H9 (cell line): ENCODE data around the gene CHN1. TPM values are rescaled to one million over a fixed set of nuclear protein-coding genes. Genes with fewer than 3 reads are reported as not detected.

Experiments used
- DNase-seq: peaks from one replicate; pipeline ENCODE4 v3.0.0-alpha.2; 2017
- H2AFZ ChIP-seq: one replicate; pipeline ENCODE4 v1.6.1; 2013; ENCODE audit warnings: mild to moderate bottlenecking, low read length, control low read depth, moderate library complexity
- H2AK5ac ChIP-seq: 2 replicates; pipeline ENCODE4 v1.6.1; 2013; ENCODE audit warnings: low read length, control low read depth, mixed read lengths; ENCODE audit not compliant: insufficient read length
- H2BK120ac ChIP-seq: one replicate; pipeline ENCODE4 v1.6.1; 2013; ENCODE audit warnings: low read depth, mild to moderate bottlenecking, low read length, control low read depth, inconsistent platforms; ENCODE audit not compliant: poor library complexity, severe bottlenecking
- H2BK12ac ChIP-seq: 2 replicates; pipeline ENCODE4 v1.6.1; 2013; ENCODE audit warnings: low read length, control low read depth, mixed read lengths, low read depth; ENCODE audit not compliant: insufficient read length
- H2BK15ac ChIP-seq: 2 replicates; pipeline ENCODE4 v1.6.1; 2013; ENCODE audit warnings: low read depth, low read length, control low read depth
- H2BK20ac ChIP-seq: one replicate; pipeline ENCODE4 v1.6.1; 2013; ENCODE audit warnings: low read depth, mild to moderate bottlenecking, low read length, control low read depth, inconsistent platforms; ENCODE audit not compliant: poor library complexity, severe bottlenecking
- H2BK5ac ChIP-seq: 2 replicates; pipeline ENCODE4 v1.6.1; 2013; ENCODE audit warnings: low read length, control low read depth, mixed read lengths; ENCODE audit not compliant: insufficient read length
- H3K14ac ChIP-seq: 2 replicates; pipeline ENCODE4 v1.6.1; 2013; ENCODE audit warnings: low read length, control low read depth; ENCODE audit not compliant: insufficient read depth
- H3K18ac ChIP-seq: 2 replicates; pipeline ENCODE4 v1.6.1; 2013; ENCODE audit warnings: low read depth, mild to moderate bottlenecking, mixed read lengths, low read length, control low read depth; ENCODE audit not compliant: insufficient read length
- H3K23ac ChIP-seq: 2 replicates; pipeline ENCODE4 v1.6.1; 2013; ENCODE audit warnings: low read length, control low read depth, mixed read lengths, low read depth; ENCODE audit not compliant: insufficient read length
- H3K23me2 ChIP-seq: 2 replicates; pipeline ENCODE4 v1.6.1; 2013; ENCODE audit warnings: low read depth, mild to moderate bottlenecking, mixed read lengths, low read length, control low read depth; ENCODE audit not compliant: insufficient read length, poor library complexity, severe bottlenecking
- H3K27ac ChIP-seq: 2 replicates; pipeline ENCODE4 v1.5.1; 2013; ENCODE audit warnings: low read length, control low read depth, mixed read lengths, low read depth; ENCODE audit not compliant: insufficient read length
- H3K27me3 ChIP-seq: 2 replicates; pipeline ENCODE4 v1.6.1; 2013; ENCODE audit warnings: low read length, control low read depth, inconsistent platforms; ENCODE audit not compliant: insufficient read depth
- H3K4ac ChIP-seq: 2 replicates; pipeline ENCODE4 v1.6.1; 2013; ENCODE audit warnings: low read depth, mild to moderate bottlenecking, control low read depth, inconsistent platforms, low read length, moderate library complexity
- H3K4me1 ChIP-seq: 2 replicates; pipeline ENCODE4 v1.6.1; 2013; ENCODE audit warnings: low read length, control low read depth, inconsistent platforms; ENCODE audit not compliant: insufficient read depth
- H3K4me2 ChIP-seq: 2 replicates; pipeline ENCODE4 v1.6.1; 2013; ENCODE audit warnings: low read length, control low read depth, mixed read lengths; ENCODE audit not compliant: insufficient read length, insufficient read depth
- H3K56ac ChIP-seq: 2 replicates; pipeline ENCODE4 v1.6.1; 2013; ENCODE audit warnings: low read depth, mild to moderate bottlenecking, mixed read lengths, low read length, control low read depth; ENCODE audit not compliant: insufficient read length
- H3K79me1 ChIP-seq: 2 replicates; pipeline ENCODE4 v1.6.1; 2013; ENCODE audit warnings: low read depth, mild to moderate bottlenecking, moderate library complexity, low read length, control low read depth, inconsistent platforms; ENCODE audit not compliant: insufficient read depth, poor library complexity, severe bottlenecking
- H3K79me2 ChIP-seq: 2 replicates; pipeline ENCODE4 v1.6.1; 2013; ENCODE audit warnings: low read length, control low read depth, inconsistent platforms; ENCODE audit not compliant: insufficient read depth
- H3K9ac ChIP-seq: 2 replicates; pipeline ENCODE4 v1.6.1; 2013; ENCODE audit warnings: low read length, control low read depth, mixed read lengths; ENCODE audit not compliant: insufficient read length; ENCODE audit errors: extremely low read depth
- H3K9me3 ChIP-seq: one replicate; pipeline ENCODE4 v1.6.1; 2013; ENCODE audit warnings: low read depth, low read length, inconsistent platforms; ENCODE audit not compliant: control insufficient read depth
- H3T11ph ChIP-seq: one replicate; pipeline ENCODE4 v1.6.1; 2013; ENCODE audit warnings: mild to moderate bottlenecking, low read length, control low read depth, inconsistent platforms
- H4K20me1 ChIP-seq: one replicate; pipeline ENCODE4 v1.6.1; 2013; ENCODE audit not compliant: control insufficient read depth, insufficient read length, insufficient read depth
- H4K5ac ChIP-seq: 2 replicates; pipeline ENCODE4 v1.6.1; 2013; ENCODE audit warnings: low read depth, mild to moderate bottlenecking, mixed read lengths, low read length, control low read depth; ENCODE audit not compliant: insufficient read length
- H4K8ac ChIP-seq: replicated peaks from 2 replicates; pipeline ENCODE4 v1.6.1; 2013; ENCODE audit warnings: low read length, control low read depth, mixed read lengths, low read depth; ENCODE audit not compliant: insufficient read length
- H4K91ac ChIP-seq: 2 replicates; pipeline ENCODE4 v1.6.1; 2013; ENCODE audit warnings: low read depth, mild to moderate bottlenecking, moderate library complexity, mixed read lengths, low read length, control low read depth; ENCODE audit not compliant: insufficient read length
- H3K27ac Mint-ChIP-seq, 3 experiments: 2 replicates in 2 of 3; 3 replicates in 1 of 3; pipeline ENCODE4 v1.8.0; 2020 to 2021; ENCODE audit warnings: mixed read lengths in 3 of 3, mild to moderate bottlenecking in 1 of 3, moderate library complexity in 1 of 3
- H3K27me3 Mint-ChIP-seq: 2 replicates; pipeline ENCODE4 v1.8.0; 2021; ENCODE audit warnings: low read depth, mild to moderate bottlenecking, moderate library complexity, mixed read lengths
- H3K36me3 Mint-ChIP-seq, 3 experiments: 2 replicates in 2 of 3; 3 replicates in 1 of 3; pipeline ENCODE4 v1.8.0; 2020 to 2021; ENCODE audit warnings: low read depth in 3 of 3, mixed read lengths in 3 of 3; ENCODE audit not compliant: insufficient read depth in 1 of 3
- H3K4me1 Mint-ChIP-seq, 2 experiments: 2 replicates each; pipeline ENCODE4 v1.8.0; 2020; ENCODE audit warnings: mixed read lengths in 2 of 2
- H3K4me3 Mint-ChIP-seq, 2 experiments: 2 replicates in 1 of 2; 3 replicates in 1 of 2; pipeline ENCODE4 v1.8.0; 2020 to 2021; ENCODE audit warnings: mild to moderate bottlenecking in 2 of 2, mixed read lengths in 2 of 2, moderate library complexity in 1 of 2
- H3K9me3 Mint-ChIP-seq, 2 experiments: 2 replicates in 1 of 2; 3 replicates in 1 of 2; pipeline ENCODE4 v1.8.0; 2020; ENCODE audit warnings: mild to moderate bottlenecking in 2 of 2, mixed read lengths in 2 of 2, moderate library complexity in 1 of 2
- CTCF ChIP-seq: fragments of 200-600 bp; sonication (generic); conservative IDR thresholded peaks from 3 replicates; pipeline ENCODE4 v1.8.0; 2021; ENCODE audit warnings: antibody characterized with exemption, mild to moderate bottlenecking
- WGBS: extraction: QIAGEN DNeasy Blood & Tissue Kit; methylation state at CpG from one replicate; pipeline ENCODE4 v1.1.7; 2013; ENCODE audit warnings: missing lambda C conversion rate, low lambda C conversion rate, mixed read lengths; ENCODE audit not compliant: insufficient read length; ENCODE audit errors: extremely low coverage; 5-methylcytosine and 5-hydroxymethylcytosine counted together
- total RNA-seq: library from RNA; stranded (reverse); gene quantifications from 2 replicates; pipeline ENCODE4 v1.2.1, GENCODE V29; 2021

CHN1 gene
- total RNA-seq, 1 experiment from 2014 or later, result 33.9 TPM

GRCh38 chr2:174888646-174889271 is 116.4 kb downstream of the CHN1 start:
- no peak overlapping the region for H2BK12ac ChIP-seq
- no peak overlapping the region for H3K4me2 ChIP-seq
- H3K9ac ChIP-seq, result no peak overlapping the region
- H3K27ac ChIP-seq, result no peak overlapping the region
- no peak overlapping the region for H2BK5ac ChIP-seq
- no peak overlapping the region for H3K14ac ChIP-seq
- no peak overlapping the region for H3K56ac ChIP-seq
- Mint-ChIP-seq H3K4me3 (no peak overlapping the region), H3K27ac (peak overlapping the region; percentile 15 to 73 (median 44); a peak in 6 of 7 replicates), H3K4me1 (peaks cover 21 to 35% of the 10 kb centered on the region in 2 experiments), H3K9me3 (no peaks in the 10 kb centered on the region; a peak in 1 of 5 replicates), H3K27me3 (no peaks in the 10 kb centered on the region), H3K36me3 (peaks cover 9 to 20% (median 11%) of the 10 kb centered on the region in 3 experiments; a peak in 5 of 7 replicates)
- H3K27me3 ChIP-seq, result no peaks in the 10 kb centered on the region
- no peak overlapping the region for H3T11ph ChIP-seq
- no peaks in the 10 kb centered on the region for H3K79me2 ChIP-seq
- H3K79me1 ChIP-seq, result no peaks in the 10 kb centered on the region
- H3K4me1 ChIP-seq, result no peaks in the 10 kb centered on the region; the same call in 1 of the 2 replicates
- H2AFZ ChIP-seq, result no peak overlapping the region
- no peak for DNase-seq
- H4K20me1 ChIP-seq, result no peaks in the 10 kb centered on the region
- WGBS, result no CpG with 5 or more reads among the region's 2 CpGs
- no peak overlapping the region for H2BK120ac ChIP-seq
- H3K23ac ChIP-seq, result no peak overlapping the region
- H4K91ac ChIP-seq, result no peak overlapping the region
- no peak overlapping the region for H2BK20ac ChIP-seq
- no peaks in the 10 kb centered on the region for H3K9me3 ChIP-seq
- H4K5ac ChIP-seq, result no peak overlapping the region
- peak; percentile 38; the same call in 2 of the 3 replicates for TF ChIP-seq CTCF
- no peaks in the 10 kb centered on the region for H3K23me2 ChIP-seq
- H4K8ac ChIP-seq, result no peak overlapping the region
- H3K4ac ChIP-seq, result no peak overlapping the region
- H2AK5ac ChIP-seq, result no peak overlapping the region
- no peak overlapping the region for H3K18ac ChIP-seq
- H2BK15ac ChIP-seq, result no peak overlapping the region
